K562 (cell line): Measurements from ENCODE around the gene FAM117A. TPM values are rescaled to one million over a fixed set of nuclear protein-coding genes. Genes with fewer than 3 reads are reported as not detected.

Experiments
- ATAC-seq: fragments of 200-7000 bp; cut with Tn5 transposase; 3 replicates; pipeline ENCODE4 v1.9.1; 2020; ENCODE audit warnings: moderate library complexity
- BruUV-seq: library from RNA; stranded (reverse); fragments of 400-500 nt; replicated peaks from 2 replicates; lab custom pipeline; 2021; lab: Mats Ljungman, UMichigan
- CTCF ChIA-PET: fragments of 300-600 bp; formaldehyde crosslinking; extraction: SDS; loops from one replicate; lab custom pipeline; 2021; ENCODE audit warnings: low intra/inter-chr PET ratio; lab: Yijun Ruan, JAX
- POLR2A ChIA-PET: fragments of 300-600, 350-650 bp; sonication (Branson Sonifier 250); formaldehyde crosslinking; extraction: SDS; loops from one replicate; lab custom pipeline; 2021; ENCODE audit warnings: antibody characterized with exemption, inconsistent platforms; lab: Yijun Ruan, JAX
- DNase-seq, 4 experiments: peaks; one replicate each; pipeline versions ENCODE4 v3.0.0 to v3.0.0-alpha.2; 2011 to 2018; ENCODE audit warnings: low spot score in 3 of 4, mixed read lengths in 3 of 4; ENCODE audit errors: extremely low read depth in 1 of 4
- FAIRE-seq: peaks from 2 replicates; lab custom pipeline; 2011; peaks lifted over from hg19 to GRCh38; lab: Jason Lieb, UNC
- H2AFZ ChIP-seq: 2 replicates; pipeline ENCODE4 v1.6.0; 2011; ENCODE audit warnings: low read depth, low read length, control low read depth, inconsistent platforms
- H3K27ac ChIP-seq: fragments of 200-600 bp; 3 replicates; pipeline ENCODE4 v1.8.0; 2011; ENCODE audit warnings: low read depth, mild to moderate bottlenecking, control low read depth, inconsistent platforms, low read length, moderate library complexity, mixed read lengths; ENCODE audit errors: extremely low read depth
- H3K27me3 ChIP-seq, 2 experiments: fragments of 300-600 bp in 1 of 2; 2 replicates in 1 of 2; 3 replicates in 1 of 2; pipeline versions ENCODE4 v1.6.0 to v1.8.0; 2011; ENCODE audit warnings: inconsistent platforms in 2 of 2, low read length in 2 of 2, mild to moderate bottlenecking in 1 of 2, mixed read lengths in 1 of 2, moderate library complexity in 1 of 2; ENCODE audit not compliant: control insufficient read depth in 2 of 2, insufficient read depth in 2 of 2
- H3K36me3 ChIP-seq: fragments of 300-600 bp; 3 replicates; pipeline ENCODE4 v1.8.0; 2011; ENCODE audit warnings: mild to moderate bottlenecking, low read length, inconsistent platforms; ENCODE audit not compliant: control insufficient read depth, insufficient read depth
- H3K4me1 ChIP-seq, 2 experiments: fragments of 200-600 bp in 1 of 2; replicated peaks in 1 of 2; 2 replicates in 1 of 2; 3 replicates in 1 of 2; pipeline versions ENCODE4 v1.5.1 to v1.8.0; 2011; ENCODE audit warnings: inconsistent platforms in 2 of 2, low read length in 2 of 2, mild to moderate bottlenecking in 1 of 2, mixed read lengths in 1 of 2, moderate library complexity in 1 of 2; ENCODE audit not compliant: control insufficient read depth in 2 of 2, insufficient read depth in 2 of 2
- H3K4me2 ChIP-seq: 2 replicates; pipeline ENCODE4 v1.6.1; 2011; ENCODE audit warnings: low read length, control low read depth, inconsistent platforms, mixed read lengths; ENCODE audit not compliant: insufficient read depth
- H3K4me3 ChIP-seq: fragments of 200-600 bp; sonication (generic), shearing (Covaris generic); 2 replicates; pipeline ENCODE4 v1.5.1; 2016; ENCODE audit warnings: control low read depth, inconsistent platforms
- H3K79me2 ChIP-seq: fragments of 200-600 bp; 3 replicates; pipeline ENCODE4 v1.8.0; 2011; ENCODE audit warnings: low read length, inconsistent platforms; ENCODE audit not compliant: control insufficient read depth, insufficient read depth
- H3K9ac ChIP-seq, 2 experiments: 2 replicates each; pipeline versions ENCODE4 v1.6.0 to v1.6.1; 2011; ENCODE audit warnings: low read depth in 2 of 2, low read length in 2 of 2, control low read depth in 1 of 2, inconsistent platforms in 1 of 2, mild to moderate bottlenecking in 1 of 2, mixed read lengths in 1 of 2; ENCODE audit not compliant: insufficient read depth in 1 of 2
- H3K9me1 ChIP-seq: one replicate; pipeline ENCODE4 v1.6.0; 2011; ENCODE audit warnings: inconsistent platforms, mild to moderate bottlenecking, low read length, moderate library complexity; ENCODE audit not compliant: control insufficient read depth, insufficient read depth
- H3K9me3 ChIP-seq: replicated peaks from 2 replicates; pipeline ENCODE4 v1.5.1; 2011; ENCODE audit warnings: low read depth, low read length, inconsistent platforms; ENCODE audit not compliant: control insufficient read depth, insufficient read depth
- H4K20me1 ChIP-seq: replicated peaks from 2 replicates; pipeline ENCODE4 v1.6.1; 2011; ENCODE audit warnings: low read length, inconsistent platforms, mixed read lengths; ENCODE audit not compliant: control insufficient read depth, insufficient read depth
- CC2D1A ChIP-seq: fragments of 450-650 bp; IDR thresholded peaks from 2 replicates; pipeline ENCODE4 v1.6.1; 2017; ENCODE audit warnings: mild to moderate bottlenecking
- JUND ChIP-seq, 2 experiments: IDR thresholded peaks; 2 replicates in 1 of 2; 3 replicates in 1 of 2; pipeline ENCODE4 v1.6.1; 2011; ENCODE audit warnings: borderline replicate concordance in 2 of 2, low read depth in 2 of 2, low read length in 2 of 2, improper control_type of control experiment in 1 of 2, missing biosample characterization in 1 of 2, missing genetic modification characterization in 1 of 2, missing genetic modification reagents in 1 of 2
- RAD21 ChIP-seq, 2 experiments: fragments of 250-450 bp in 1 of 2; fragments of 450-650 bp in 1 of 2; sonication (Bioruptor Pico) in 1 of 2; formaldehyde crosslinking in 1 of 2; IDR thresholded peaks in 1 of 2; conservative IDR thresholded peaks in 1 of 2; 2 replicates each; pipeline versions ENCODE4 v1.4.0 to v1.8.0; 2020 to 2022; ENCODE audit warnings: mild to moderate bottlenecking in 2 of 2, moderate library complexity in 1 of 2
- RB1 ChIP-seq: fragments of 450-650 bp; IDR thresholded peaks from 2 replicates; pipeline ENCODE4 v1.6.1; 2017; ENCODE audit warnings: low read depth, mild to moderate bottlenecking
- RFX1 ChIP-seq: fragments of 450-650 bp; IDR thresholded peaks from 2 replicates; pipeline ENCODE4 v1.6.1; 2016; ENCODE audit warnings: mild to moderate bottlenecking, moderate library complexity
- STAT6 ChIP-seq: sonication (generic); formaldehyde crosslinking; IDR thresholded peaks from 2 replicates; pipeline ENCODE4 v1.8.1; 2023; ENCODE audit warnings: mild to moderate bottlenecking, missing genetic modification reagents
- WGBS: fragments of 100-300 bp; shearing (Covaris generic); methylation state at CpG from one replicate; pipeline ENCODE4 v1.1.6; 2016; ENCODE audit warnings: low coverage, mixed read lengths; ENCODE audit not compliant: insufficient coverage; ENCODE audit errors: missing lambda C conversion rate; 5-methylcytosine and 5-hydroxymethylcytosine counted together
- in situ Hi-C: fragments of 300-500 bp; cut with MboI; formaldehyde crosslinking; loops from 4 replicates; pipeline ENCODE4 v1.15.0; 2018; ENCODE audit warnings: inconsistent platforms, mixed read lengths
- intact Hi-C: fragments of 100-400 bp; cut with micrococcal nuclease; formaldehyde crosslinking; loops from 2 replicates; pipeline ENCODE4 v1.14.2; 2022
- polyA plus RNA-seq, 8 experiments: library from polyadenylated mRNA; depleted of rRNA in 4 of 8; stranded (reverse) in 5 of 8; unstranded in 3 of 8; fragments of >200 nt; fragmentation: Nextera tagmentation in 2 of 8; fragmentation: Illumina TruSeq in 1 of 8; extraction: Ambion mirVana in 2 of 8; extraction: Trizol in 1 of 8; gene quantifications; 2 replicates each; pipeline versions ENCODE4 v1.2.1 to v1.2.3, GENCODE V29; 2011 to 2014; ENCODE audit warnings: inconsistent platforms in 1 of 8, missing spikeins in 1 of 8
- total RNA-seq, 7 experiments: library from RNA; depleted of rRNA in 6 of 7; stranded (reverse); fragments of >200 nt in 6 of 7; fragmentation: Illumina TruSeq in 2 of 7; extraction: Trizol in 2 of 7; gene quantifications; 2 replicates each; pipeline versions ENCODE4 v1.2.1 to v1.2.3, GENCODE V29; 2011 to 2021; ENCODE audit warnings: low replicate concordance in 1 of 7
- TF ChIP-seq, protein P1 (sequence below), 3 experiments: IDR thresholded peaks in 2 of 3; conservative IDR thresholded peaks in 1 of 3; 2 replicates each; pipeline ENCODE4 v1.5.1; 2011 to 2012; ENCODE audit warnings: low read length in 3 of 3, mild to moderate bottlenecking in 3 of 3, control low read depth in 2 of 3, improper control_type of control experiment in 1 of 3, inconsistent platforms in 1 of 3, low read depth in 1 of 3, mixed read lengths in 1 of 3, moderate library complexity in 1 of 3; ENCODE audit not compliant: insufficient read depth in 2 of 3

The FAM117A gene
- total and polyA plus RNA-seq, 9 of the 15 experiments (the other 6 are each of a cell fraction or from before 2014, with no cell fraction given), result 3.1 to 79.7 (median 36.6) TPM

DNA sequence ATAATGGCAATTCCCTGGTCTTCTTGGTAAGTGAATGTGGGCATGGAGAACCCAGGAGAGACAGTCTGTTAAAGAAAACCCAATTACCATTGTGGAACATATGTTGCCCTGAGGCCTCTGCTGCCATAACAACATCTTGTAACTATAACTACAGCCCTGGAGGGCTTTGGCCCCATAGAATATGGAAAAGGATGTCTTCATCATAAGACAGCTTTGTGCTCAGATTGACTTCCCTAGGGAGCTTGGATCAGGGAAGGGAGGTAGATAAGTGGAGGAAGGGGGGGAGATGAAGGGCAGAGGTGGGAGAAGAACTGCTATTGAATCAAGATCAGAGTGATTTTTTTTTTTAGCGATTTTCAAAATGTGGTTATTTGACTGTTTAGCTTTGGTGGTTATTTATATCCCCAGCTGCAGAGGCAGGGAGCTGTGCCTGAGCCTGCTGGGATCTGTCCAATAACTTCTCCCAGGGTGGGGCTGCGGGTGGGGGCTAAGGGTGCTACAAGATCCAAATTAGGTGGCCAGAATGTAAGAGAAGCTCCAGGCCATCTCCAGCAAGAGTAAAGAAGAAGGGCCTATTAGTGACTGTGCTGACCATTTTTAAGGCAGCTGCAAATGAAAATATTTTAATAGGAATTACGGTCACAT, 19.3 kb upstream of the FAM117A start:
- no peak overlapping the region for H3K4me3 ChIP-seq
- no peaks in the 10 kb centered on the region for H4K20me1 ChIP-seq
- TF ChIP-seq RB1, result no peak
- peak; percentile 15; the same call in 1 of the 2 replicates for TF ChIP-seq RFX1
- no peaks in the 10 kb centered on the region for H3K27me3 ChIP-seq
- H3K9ac ChIP-seq, result no peak overlapping the region
- peaks cover 8% of the 10 kb centered on the region; the same call in 2 of the 3 replicates for H3K79me2 ChIP-seq
- FAIRE-seq, result no peak
- intact Hi-C loops, result no loop called here
- H3K9me3 ChIP-seq, result no peaks in the 10 kb centered on the region
- H3K9me1 ChIP-seq, result no peaks in the 10 kb centered on the region
- ATAC-seq, result no peak
- ChIA-PET CTCF (no interaction called here), POLR2A (interaction anchor here (0.7 to 1.3 kb wide), 5 partner anchors 10 to 118 kb away, joined by 3 to 5 read pairs (median 3); no protein-coding TSS in a partner anchor)
- H3K36me3 ChIP-seq, result no peaks in the 10 kb centered on the region
- in situ Hi-C loops, result no loop called here
- H2AFZ ChIP-seq, result no peak overlapping the region
- peaks cover 5 to 24% of the 10 kb centered on the region in 2 experiments; a peak in 4 of 5 replicates for H3K4me1 ChIP-seq
- H3K27ac ChIP-seq, result no peak overlapping the region
- no peak overlapping the region for H3K4me2 ChIP-seq
- no TSS peak for BruUV-seq
- no peak for DNase-seq
- 35% methylated on average over 3 of the region's 3 CpGs for WGBS

DNA sequence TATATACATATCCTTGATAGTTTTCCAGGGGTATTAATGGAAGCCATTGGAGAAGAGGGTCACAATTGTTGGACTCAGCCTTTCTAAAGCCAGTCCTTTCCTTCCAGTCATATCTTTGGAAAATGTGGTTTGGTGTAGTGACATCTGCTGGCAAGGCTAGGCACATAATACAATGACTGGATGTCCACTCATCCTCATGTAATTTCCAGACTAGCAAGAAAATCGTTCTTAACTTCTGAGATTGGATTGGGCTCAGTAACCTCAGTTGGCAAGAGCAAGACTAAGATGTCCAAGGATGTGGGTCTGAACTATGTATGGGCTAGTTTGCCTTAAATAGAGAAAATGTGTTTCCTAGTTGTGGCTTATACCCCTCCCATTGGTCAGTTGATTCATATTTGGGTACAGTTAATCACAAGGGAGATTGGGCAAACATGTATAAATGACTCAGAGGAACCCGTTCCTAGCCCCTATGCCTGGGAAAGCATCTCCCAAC, 15.9 kb upstream of the FAM117A start:
- CTCF ChIA-PET, result interaction anchor here (0.9 to 2.5 kb wide), 4 partner anchors 72 to 212 kb away, joined by 5 to 13 read pairs (median 6); partner anchors contain the start of genes NXPH3 and SLC35B1
- no peaks in the 10 kb centered on the region for H3K36me3 ChIP-seq
- no peaks in the 10 kb centered on the region for H3K79me2 ChIP-seq
- DNase-seq (peak; percentile 35 to 78 (median 44)), FAIRE-seq (peak; percentile 93), ATAC-seq (peak; percentile 95)
- no TSS peak for BruUV-seq
- peaks cover 5 to 16% of the 10 kb centered on the region in 2 experiments; a peak in 4 of 5 replicates for H3K4me1 ChIP-seq
- in situ Hi-C loops, result no loop called here
- H3K4me3 ChIP-seq, result no peak overlapping the region
- POLR2A ChIA-PET, result interaction anchor here (0.6 to 1.5 kb wide), 2 partner anchors 8 to 18 kb away, joined by 3 to 12 read pairs; partner anchors contain the start of gene KAT7
- no peaks in the 10 kb centered on the region for H3K9me1 ChIP-seq
- peak overlapping the region; percentile 35; the same call in 2 of the 3 replicates for H3K27ac ChIP-seq
- no peaks in the 10 kb centered on the region for H3K9me3 ChIP-seq
- H3K4me2 ChIP-seq, result peak overlapping the region; percentile 50; the same call in 1 of the 2 replicates
- WGBS, result 0% methylated on average over 2 of the region's 2 CpGs
- peak overlapping the region; percentile 74 for H2AFZ ChIP-seq
- H3K27me3 ChIP-seq, result no peaks in the 10 kb centered on the region
- no peaks in the 10 kb centered on the region for H4K20me1 ChIP-seq
- peak overlapping the region in 1 of 2 experiments; percentile 11; a peak in 1 of 4 replicates for H3K9ac ChIP-seq
- intact Hi-C loops, result loop anchor here (1.0 kb wide), 2 partner anchors 39 to 71 kb away; no protein-coding TSS in a partner anchor
- TF ChIP-seq CC2D1A (0 out of 2 replicates have a peak, but pooled peaks have one; percentile 17), STAT6 (CRISPR knock-in tag) (0 out of 2 replicates have a peak, but pooled peaks have one; percentile 40), JUND (IDR thresholded peaks at IDR 0.05; ENCODE audit: borderline replicate concordance, low read depth, low read length) (peak; percentile 55; the same call in 1 of the 2 replicates), JUND (tag; IDR thresholded peaks at IDR 0.05; ENCODE audit: borderline replicate concordance, low read depth, low read length) (no peak; the same call in 2 of the 3 replicates), RAD21 (CRISPR knock-in tag; conservative IDR thresholded peaks at IDR 0.05 in 1 of 2, IDR thresholded peaks at IDR 0.05 in 1 of 2) (peak; percentile 80 to 87)
- TF ChIP-seq, protein P1, sequence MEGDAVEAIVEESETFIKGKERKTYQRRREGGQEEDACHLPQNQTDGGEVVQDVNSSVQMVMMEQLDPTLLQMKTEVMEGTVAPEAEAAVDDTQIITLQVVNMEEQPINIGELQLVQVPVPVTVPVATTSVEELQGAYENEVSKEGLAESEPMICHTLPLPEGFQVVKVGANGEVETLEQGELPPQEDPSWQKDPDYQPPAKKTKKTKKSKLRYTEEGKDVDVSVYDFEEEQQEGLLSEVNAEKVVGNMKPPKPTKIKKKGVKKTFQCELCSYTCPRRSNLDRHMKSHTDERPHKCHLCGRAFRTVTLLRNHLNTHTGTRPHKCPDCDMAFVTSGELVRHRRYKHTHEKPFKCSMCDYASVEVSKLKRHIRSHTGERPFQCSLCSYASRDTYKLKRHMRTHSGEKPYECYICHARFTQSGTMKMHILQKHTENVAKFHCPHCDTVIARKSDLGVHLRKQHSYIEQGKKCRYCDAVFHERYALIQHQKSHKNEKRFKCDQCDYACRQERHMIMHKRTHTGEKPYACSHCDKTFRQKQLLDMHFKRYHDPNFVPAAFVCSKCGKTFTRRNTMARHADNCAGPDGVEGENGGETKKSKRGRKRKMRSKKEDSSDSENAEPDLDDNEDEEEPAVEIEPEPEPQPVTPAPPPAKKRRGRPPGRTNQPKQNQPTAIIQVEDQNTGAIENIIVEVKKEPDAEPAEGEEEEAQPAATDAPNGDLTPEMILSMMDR (IDR thresholded peaks at IDR 0.05 in 2 of 3, conservative IDR thresholded peaks at IDR 0.05 in 1 of 3; ENCODE audit: insufficient read depth in 2 of 3, low read depth in 1 of 3, low read length in 3 of 3), result peak; percentile 61 to 81 (median 79)
